ENCODE data around the gene CAMK1.
A peak's percentile ranks its signal among the peaks of the same experiment; 100 is the strongest.
"Not testable (repeated sequence)": the region's sequence is repeated elsewhere in the genome, so short reads cannot be mapped to it uniquely, and the experiment has no call there.

CAMK1 gene

DNA sequence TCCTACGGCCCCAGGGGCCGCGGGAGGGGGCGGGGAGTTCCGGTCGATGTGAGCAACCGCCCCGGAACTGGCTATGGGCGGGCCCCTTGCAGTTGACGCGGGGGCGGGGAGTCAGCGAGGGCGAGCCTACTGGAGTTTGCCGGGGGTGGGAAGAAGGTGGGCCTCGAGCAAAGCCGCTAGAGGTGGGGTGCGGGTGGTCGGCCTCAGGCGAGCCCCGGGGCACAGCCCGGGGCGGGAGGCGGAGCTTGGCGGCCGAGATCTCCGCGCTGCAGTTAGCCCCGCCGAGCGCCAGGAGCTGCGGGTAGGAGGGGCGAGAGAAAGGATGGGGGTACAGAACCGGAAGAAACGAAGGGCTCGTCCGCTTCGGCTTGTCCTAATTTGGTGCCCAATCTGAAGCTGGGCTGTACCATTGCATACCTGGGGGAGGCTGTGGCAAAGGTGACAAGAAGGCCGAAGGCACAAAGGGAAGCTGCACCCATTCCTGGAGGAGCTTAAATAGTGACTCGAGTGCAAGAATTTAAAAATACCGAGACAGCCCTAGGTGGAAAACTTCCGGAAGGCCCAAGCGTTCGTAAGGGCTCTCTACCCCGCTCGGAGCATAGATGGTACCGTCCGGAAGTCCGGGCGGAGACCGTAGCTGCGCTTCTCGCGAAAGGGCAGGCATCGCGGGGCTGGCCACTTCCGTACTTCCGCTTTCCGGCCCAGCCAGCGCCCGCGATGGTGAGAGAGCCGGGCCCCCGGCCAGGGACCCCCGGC is 22.8 kb upstream of the CAMK1 start, which contains the start of the genes ARPC4 and TADA3:
Gene ARPC4, plus strand, starts transcription at position 678 of the 756 bp plus-strand sequence. Its CDS starts 40 bp downstream, at position 718.
Gene TADA3, minus strand, starts transcription at position 69 of the 756 bp plus-strand sequence. CDS start 1,007 bp downstream, outside the sequence.
- peak; percentile 86 for DNase-seq

DNA sequence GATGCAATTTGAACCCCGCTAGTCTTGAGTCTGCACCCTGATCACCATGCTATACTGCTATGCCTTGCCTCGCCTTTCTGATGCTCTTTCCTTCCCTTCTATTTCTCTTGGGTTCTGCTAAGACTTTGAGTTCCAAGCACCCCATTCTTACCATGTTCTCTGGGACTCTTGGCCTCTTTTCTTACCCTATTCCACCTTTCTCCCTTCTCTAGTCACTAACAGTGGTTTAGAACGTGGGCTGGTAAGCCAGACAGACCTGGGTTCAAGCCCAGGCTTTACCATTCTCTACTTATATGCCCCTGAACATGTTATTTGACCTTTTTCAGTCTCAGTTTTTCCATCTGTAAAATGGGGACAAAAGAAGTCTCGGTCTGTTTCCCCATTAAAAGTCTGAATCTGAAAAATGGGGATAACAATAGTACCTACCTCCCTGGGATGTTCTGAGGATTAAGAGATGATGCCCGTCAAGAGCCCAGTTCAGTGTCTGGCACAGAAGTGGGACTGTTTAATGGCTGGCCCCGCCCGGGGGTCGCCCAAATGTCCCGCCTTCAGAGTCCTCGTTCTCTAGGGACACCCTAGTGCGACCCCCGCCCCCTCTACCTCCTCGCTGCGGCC is 22.1 kb upstream of the CAMK1 start:
- DNase-seq, result no peak

DNA sequence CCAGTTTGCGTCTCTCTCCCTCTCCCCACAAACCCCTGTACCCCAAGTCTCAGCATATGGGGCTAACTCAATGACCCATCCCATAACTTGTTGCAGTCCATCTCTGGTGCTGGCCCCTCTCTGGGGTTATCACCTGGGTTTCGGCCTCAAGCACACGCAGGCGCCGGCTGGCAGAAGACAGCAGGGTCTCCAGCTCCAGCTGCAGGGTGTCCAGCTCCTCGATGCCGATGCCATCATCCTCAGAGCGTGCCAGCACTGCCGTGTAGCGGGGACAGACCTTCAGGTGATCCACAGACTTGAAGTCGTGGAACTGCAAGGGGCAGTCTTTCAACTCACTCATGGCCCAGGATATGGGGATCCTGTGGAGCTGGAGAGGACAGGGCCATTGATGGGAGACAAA is 21.4 kb upstream of the CAMK1 start:
- no peak for DNase-seq

DNA sequence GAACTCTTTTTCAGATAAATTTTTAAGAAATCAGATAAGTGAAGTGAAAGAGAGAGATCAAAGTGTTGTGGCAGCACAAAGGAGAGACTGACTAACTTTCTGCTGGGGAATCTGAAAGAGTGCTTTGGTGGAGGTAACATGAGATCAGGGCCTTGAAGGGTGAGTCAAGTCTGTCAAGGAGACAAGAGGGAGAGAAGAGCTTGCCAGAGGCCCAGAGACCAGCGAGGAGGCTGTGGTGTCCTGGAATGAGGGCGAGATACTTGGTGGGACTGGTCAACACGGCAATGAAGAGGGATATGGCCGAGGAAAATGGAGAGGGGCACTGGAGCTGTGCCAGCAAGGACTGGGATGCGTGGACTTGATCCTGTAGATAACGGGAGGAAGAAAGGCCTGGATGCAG is 18.0 kb upstream of the CAMK1 start:
- no peak for DNase-seq

DNA sequence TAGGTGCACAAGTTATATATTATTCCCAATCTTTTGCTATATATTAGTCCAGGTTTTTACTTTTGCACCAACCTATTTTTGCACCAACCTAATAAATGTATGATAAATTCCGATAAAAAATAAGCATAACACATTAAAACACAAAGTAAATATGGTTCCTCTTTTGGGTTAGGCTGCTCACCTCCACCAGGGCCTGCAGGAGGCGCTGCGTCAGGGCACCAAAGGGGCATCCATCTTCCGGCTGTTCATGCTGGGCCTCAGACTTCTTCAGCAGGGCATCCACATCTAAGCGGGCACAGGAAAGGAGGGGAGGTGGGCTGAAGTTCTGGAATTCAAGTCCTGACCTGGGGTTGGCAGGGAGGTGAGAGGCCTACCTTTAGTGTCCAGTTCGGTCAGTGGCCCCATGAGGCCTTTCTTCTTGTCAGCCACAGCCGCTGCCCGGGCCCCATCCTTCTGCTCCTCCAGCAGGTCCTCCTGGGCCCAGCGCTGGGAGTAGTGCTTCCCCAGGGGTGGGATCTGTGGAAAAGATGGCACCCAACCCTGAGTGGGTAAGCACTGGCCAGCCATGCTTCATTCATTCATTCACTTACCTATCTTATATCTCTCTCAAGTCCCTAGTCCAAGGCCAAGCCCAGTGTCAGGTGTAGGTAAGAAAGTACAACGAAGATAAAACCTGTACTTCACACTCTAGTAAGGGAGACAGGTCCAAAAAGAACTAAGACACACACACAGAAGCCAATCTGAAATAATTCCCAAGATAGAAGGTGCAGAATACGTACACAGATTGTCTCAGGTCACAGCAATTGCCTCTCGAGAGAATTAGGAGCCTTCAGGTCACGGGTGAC is 17.3 kb upstream of the CAMK1 start:
- no peak for DNase-seq

DNA sequence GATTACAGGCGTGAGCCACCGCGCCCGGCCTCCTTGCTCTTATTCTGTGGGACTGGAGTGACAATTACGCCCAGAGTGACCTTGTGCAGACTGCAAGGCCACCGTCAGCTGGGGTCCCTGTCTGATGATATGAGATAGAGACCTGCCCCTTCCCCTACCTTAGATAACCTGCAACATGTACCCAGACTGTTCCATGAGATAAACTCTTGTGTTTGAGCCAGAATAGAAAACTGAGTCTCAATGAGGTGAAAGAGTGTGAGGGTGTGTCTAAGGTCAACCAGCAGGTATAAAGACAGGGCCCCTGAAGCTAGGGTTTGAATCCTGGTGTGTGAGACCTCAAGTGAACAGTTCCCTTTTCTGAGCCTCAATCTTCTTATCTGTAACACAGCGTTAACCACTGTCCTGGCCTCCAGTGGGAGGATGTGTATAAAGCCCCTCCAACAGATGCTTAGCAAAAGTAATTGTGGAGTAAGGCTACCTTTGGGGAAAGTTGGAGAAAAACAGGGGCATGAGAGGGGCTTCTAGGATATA is 16.5 kb upstream of the CAMK1 start:
- no peak for DNase-seq

DNA sequence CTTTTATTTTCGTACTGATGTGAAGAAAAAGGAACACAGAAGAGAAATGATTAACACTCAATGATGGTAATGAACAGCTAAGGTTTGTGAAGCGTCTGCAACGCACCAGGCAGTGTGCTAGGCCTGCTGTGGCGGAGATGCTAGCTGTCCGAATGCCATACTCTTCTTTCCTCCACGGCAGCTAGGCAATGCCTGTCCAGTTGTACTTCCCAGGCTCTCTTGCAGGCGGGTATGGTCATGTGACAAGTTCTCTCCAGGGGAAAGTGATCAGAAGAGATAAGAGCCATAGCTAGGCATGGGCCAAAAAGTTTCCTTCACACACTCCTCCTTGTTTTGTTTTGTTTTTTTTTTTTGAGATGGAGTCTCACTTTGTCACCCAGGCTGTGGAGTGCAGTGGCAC is 15.9 kb upstream of the CAMK1 start:
- DNase-seq, result no peak

DNA sequence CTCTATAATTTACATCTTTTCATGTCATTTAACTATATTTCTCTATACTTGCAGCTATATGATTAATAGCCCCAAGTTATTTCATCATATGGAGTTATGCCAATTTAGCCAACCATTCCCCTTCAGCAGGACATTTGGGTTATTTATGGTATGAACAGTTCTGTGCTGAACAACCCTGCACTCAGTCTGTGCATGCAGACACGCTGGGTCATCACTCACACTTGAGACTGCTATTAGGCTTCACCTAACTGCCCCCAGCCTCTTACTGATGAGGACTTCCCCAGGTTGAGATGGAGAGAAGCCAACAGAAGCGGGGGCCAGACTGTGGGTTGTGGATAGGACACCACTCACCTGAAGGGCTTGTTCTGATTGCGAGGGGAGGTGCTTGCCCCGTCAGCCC is 15.2 kb upstream of the CAMK1 start:
- DNase-seq, result no peak

DNA sequence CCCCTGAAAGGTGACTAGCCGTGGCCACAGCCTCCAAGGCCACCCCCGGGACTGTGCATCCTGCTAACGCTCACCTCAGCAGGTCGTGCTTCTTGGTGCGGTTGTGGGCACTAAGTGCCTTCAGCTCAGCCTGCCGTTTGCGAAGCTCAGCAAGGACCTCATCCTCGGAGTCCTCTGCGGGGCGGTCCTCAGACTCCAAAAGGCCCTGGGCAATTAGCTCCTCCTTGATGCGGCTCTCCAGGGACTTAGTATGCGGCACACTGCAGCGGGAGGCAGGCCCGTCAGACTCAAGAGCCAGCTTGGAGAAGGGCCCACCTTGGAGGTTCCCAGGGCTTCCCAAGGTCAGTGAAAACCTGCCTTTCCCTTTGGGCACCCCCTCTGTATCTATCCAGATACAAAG is 14.2 kb upstream of the CAMK1 start:
- DNase-seq, result no peak

DNA sequence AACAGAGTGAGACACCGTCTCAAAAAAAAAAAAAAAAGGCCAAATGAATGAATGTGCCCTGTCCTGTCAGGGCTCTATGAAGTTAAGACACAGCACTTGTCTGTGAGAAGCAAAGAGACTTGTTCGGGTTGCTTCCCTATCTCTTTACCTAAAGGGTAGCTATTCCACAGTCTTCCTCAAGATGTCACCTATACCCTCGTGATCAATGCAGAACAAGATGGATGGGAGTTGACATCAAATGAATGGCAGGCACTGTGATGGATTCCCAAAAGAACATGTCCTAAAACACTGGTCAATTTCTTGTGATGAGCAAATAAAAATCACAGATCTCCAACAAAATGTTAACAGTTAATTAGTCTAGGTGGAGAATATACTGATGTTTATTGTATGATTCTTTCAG is 13.0 kb upstream of the CAMK1 start:
- DNase-seq, result peak; percentile 48

DNA sequence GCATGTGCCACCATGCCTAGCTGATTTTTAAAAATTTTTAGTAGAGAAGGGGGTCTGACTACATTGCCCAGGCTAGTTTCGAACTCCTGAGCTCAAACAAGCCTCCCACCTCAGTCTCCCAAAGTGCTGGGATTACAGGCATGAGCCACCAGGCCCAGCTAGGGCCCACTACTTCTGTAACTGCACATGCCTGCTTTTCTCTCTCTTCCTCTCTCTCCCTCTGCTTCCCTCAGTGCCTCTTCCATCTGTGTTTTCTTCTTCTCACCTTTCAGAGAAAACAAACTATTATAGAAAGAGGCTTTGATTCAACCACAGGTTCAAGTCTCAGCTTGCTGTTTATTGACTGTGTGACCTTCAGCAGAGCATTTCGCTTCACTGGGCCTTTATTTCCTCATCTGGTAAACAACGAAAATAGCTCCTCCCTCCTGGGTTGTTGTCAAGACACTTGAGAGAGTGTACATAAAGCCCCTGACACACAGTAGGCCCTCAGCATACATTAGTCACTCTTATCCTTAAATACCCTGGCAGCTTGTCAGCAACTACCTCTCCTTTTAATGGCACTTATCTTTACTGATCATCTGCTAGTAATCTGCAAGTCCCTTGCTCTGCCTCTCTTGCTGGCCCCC is 12.3 kb upstream of the CAMK1 start:
- no peak for DNase-seq

DNA sequence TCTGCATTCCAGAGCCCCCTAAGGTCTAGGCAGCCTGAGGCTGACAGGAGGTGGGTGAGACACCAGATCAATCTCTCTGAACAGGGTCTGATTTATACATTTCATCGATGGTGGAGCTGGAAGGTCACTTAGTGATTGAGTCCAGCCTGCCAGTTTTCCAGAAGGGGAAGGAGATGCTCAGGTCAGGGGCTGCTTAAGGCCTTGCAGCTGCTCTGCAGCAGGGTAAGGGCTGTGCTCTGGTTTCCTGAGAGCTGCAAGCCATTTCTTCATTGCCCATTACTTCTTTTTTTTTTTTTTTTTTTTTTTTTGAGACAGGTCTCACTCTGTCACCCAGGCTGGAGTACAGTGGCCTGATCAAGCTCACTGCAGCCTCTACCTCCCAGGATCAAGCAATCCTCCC is 11.8 kb upstream of the CAMK1 start:
- no peak for DNase-seq

DNA sequence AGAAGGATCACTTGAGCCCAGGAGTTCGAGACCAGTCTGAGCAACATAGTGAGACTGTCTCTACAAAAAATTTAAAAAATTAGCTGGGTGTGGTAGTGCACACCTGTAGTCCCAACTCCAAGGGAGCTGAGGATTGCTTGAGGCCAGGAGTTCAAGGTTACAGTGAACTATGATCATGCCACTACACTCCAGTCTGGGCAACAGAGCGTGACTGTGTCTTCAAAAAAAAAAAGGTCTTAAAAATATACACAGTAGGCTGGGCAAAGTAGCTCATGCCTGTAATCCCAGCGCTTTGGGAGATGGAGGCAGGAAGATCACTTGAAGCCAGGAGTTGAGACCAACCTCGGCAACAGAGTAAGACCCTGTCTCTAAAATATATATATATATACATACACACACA is 11.2 kb upstream of the CAMK1 start:
- DNase-seq, result no peak

DNA sequence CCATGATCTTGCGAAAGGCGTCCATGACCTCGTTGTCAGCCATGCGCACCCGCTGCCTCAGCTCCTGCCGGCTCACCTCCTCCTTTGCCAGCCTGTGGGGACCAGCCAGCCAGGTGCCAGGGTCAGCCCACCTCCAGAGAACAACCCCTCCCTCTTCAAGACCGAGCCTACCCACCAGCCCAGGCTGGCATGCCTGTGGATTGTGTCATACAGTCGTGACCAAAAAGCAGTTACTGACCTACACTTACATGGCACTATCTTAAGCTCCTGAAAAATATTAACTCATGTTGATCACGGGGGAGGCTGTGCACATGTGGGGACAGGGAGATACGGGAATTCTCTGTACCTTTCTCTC is 10.7 kb upstream of the CAMK1 start:
- no peak for DNase-seq

DNA sequence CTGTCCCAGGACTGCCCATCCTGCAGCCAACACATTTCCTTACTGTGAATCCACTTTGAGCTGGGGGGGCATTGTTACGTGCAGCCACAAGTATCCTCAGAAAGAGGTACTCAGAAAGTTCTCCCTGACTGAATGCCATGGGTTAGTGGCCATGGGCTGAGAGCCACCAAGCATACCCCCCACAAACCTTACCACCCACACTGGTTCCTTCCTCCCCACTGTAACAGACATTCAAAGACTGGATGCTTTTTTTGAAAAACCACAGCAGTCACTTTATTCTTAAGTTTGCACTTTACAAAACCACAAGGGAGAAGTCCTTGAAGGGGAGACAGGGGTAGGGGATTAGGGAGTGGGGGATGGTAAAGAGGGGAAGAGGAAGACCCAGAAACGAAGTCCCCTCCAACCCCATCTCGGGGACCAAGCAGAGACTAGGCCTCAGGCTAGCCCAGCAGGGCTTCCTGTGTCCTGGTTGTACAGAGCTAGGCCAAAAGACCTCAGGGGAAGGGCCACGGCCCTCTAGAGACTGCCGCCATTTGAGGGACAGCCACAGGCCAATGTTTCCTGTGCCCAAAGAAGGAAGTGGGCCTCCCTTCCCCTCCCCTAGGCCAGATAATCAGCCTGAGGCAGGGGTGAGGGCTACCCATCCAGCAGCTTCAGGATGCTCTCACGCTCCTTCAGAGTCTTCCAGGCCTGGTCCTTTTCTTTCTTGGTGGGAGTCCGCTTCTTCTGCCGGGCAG is 10.1 kb upstream of the CAMK1 start:
- DNase-seq, result no peak

DNA sequence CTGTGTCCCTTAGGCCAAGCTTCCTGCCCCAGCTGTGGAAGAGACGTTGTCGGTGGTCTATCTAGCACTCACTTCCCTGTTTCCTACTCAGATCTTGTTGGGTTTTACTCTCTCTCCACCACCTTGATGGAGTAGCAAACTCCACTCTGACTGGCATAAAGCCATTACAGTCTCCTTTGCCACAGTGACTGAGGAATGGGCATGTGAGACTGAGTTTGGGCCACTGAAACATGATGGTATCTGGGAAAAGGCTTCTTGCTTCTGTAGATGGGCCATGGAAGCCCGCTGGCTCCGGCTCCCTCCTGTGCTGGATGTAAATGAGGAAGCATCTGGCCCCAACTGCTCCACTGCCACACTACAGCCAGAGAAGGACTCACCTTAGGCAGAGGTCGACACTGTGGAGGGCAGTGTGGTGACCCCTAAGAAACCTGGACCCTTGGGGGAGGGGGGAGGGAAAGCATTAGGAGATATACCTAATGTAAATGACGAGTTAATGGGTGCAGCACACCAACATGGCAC is 9.4 kb upstream of the CAMK1 start:
- DNase-seq, result no peak

DNA sequence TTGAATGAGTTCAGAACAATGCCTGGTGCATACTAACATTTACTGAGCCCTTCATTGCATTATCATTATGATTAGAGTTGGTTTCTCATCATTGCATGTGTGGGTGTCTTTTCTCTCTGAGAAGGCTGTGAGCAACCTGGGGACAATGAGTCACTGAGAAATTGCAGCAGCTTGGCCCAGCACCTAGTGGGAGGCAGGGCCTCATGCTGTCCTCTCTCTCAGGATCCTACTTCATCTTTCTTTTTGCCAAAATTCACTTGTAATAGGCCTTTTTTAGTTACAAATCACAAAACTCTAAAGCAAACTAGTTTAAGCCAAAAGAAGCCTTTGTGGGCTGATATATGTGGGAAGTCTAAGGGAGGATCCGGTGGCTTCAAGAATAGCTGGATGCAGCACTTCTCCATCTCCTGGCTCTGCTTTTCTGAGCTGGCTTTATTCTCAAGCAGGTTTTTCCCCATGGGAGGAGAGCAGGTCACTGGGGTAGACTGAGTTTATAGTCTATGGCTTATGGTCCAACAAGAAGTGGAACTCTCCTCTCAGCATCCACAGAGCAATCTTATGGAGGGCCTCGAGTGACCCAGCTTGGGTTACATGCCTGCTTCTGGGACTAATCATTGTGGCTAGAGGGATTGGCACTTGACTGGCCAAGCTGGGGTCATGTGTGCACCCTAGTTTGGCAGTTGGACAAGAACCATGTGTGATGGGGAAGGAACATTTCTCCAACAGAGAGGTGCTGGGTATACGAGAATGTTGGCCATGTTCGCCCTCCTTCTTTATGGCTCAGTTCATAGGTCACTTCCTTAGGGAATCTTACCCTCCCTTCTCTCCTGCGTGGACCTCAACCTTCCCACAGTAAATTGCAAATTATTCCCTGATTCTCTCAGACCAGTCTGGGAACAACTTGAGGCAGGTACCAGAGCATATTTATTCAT is 8.7 kb upstream of the CAMK1 start:
- DNase-seq, result no peak

DNA sequence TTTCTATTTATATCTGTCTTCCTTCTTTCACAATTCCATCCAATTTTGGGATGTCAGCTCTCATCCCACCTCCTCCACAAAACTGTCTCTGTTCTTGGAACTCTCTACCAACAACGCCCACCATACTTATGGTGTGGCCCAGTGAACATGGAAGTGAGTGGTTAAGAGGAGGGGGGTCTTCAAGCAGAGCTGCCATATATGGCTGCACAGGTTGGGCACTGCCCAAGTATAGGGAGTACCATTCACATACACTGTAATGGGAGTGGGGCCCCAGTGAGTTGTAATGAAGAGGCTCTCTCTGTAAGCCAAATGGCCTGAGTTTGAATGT is 7.9 kb upstream of the CAMK1 start:
- DNase-seq, result no peak

DNA sequence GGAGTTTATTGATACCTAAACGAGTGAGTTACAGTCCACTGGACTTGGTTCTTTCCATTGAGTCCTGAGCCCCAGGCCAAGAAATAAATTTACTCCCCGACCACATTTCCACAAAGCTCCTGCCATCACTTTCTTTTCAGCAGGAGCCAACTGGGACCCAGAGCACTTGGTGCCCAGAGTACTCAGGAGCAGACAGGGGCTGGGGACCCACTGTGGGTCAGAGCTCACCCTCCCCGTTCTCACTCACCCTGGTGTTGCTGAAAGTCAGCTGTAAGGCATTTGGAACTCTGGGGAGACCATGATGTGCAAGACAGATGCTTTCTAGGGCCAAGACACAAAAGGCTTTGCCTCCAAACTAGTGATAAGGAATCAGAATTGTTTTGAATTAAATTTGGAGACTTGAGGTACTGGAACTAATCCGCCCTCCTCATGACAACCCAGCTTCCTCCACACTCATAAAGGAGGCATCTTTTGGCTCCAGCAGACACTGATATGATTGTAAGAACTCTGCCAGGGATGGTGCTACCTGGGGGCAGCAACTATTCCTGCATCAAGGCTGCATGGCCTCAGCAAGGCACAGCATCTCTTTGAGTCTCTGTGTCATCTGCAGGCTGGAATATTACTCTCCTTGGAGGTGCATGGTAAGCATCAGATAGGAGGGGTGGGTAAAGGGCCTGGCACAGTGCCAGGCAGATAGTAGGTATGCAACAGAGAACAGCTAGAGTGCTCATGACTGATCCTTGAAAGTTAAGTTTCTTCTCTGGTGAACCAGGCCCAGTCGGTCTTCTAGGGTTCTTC is 7.3 kb upstream of the CAMK1 start:
- no peak for DNase-seq

DNA sequence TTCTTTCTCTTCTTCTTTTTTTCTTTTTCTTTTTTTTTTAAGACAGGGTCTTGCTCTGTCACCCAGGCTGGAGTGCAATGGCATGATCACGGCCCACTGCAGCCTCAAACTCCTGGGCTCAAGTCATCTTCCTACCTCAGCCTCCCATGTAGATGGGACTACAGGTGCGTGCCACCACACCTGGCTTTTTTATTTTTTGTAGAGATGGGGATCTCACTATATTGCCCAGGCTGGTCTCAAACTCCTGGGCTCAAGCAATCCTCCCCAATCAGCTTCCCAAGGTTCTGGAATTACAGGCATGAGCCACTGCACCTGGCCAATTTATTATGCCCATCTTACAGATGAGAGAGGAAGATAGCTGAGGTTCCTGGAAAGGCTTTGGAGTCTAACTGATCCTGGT is 1.3 kb upstream of the CAMK1 start:
- DNase-seq, result not testable (repeated sequence)

All from 8988T (cell line).